ENCODE measurements around the gene SLC38A4.

DNA sequence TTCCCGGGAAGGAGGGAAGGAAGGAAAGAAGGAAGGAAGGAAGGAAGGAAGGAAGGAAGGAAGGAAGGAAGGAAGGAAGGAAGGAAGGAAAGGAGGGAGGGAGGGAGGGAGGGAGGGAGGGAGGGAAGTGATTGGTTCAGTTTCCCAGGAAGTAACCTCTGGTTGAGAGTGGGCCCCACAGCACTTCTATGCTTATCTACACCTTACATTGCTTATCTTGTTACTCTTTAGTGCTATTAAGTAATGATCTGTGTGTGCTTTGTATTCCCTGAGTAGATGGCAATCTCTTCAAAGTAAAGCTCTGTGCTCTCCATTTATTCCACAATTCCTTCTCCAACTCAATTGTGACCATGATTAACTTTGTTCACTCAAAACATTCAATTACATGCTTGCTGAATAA, 74.6 kb downstream of the SLC38A4 start:
- TF ChIP-seq BACH1 (IDR thresholded peaks at IDR 0.05; ENCODE audit: low read length) (no peak), EZH2 (IDR thresholded peaks at IDR 0.05; ENCODE audit: low read depth, low read length, severe bottlenecking) (no peak)
- TF ChIP-seq, protein P1, sequence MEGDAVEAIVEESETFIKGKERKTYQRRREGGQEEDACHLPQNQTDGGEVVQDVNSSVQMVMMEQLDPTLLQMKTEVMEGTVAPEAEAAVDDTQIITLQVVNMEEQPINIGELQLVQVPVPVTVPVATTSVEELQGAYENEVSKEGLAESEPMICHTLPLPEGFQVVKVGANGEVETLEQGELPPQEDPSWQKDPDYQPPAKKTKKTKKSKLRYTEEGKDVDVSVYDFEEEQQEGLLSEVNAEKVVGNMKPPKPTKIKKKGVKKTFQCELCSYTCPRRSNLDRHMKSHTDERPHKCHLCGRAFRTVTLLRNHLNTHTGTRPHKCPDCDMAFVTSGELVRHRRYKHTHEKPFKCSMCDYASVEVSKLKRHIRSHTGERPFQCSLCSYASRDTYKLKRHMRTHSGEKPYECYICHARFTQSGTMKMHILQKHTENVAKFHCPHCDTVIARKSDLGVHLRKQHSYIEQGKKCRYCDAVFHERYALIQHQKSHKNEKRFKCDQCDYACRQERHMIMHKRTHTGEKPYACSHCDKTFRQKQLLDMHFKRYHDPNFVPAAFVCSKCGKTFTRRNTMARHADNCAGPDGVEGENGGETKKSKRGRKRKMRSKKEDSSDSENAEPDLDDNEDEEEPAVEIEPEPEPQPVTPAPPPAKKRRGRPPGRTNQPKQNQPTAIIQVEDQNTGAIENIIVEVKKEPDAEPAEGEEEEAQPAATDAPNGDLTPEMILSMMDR (IDR thresholded peaks at IDR 0.05; ENCODE audit: control extremely low read depth in 1 of 3, insufficient read depth in 1 of 3, low read depth in 1 of 3, low read length in 3 of 3) = no peak
